ENCODE data around the gene ISCU.

- TF ChIP-seq POLR2A (IDR thresholded peaks at IDR 0.05) (no peak), CTCF (IDR thresholded peaks at IDR 0.05 in 4 of 5, conservative IDR thresholded peaks at IDR 0.05 in 1 of 5) (no peak)
Measured at GRCh38 chr12:108517288-108518100, 44.9 kb upstream of the ISCU start.

Data from gastrocnemius medialis (tissue), 4 donors.